ENCODE data around the gene CDK11B.

CDK11B gene

DNA sequence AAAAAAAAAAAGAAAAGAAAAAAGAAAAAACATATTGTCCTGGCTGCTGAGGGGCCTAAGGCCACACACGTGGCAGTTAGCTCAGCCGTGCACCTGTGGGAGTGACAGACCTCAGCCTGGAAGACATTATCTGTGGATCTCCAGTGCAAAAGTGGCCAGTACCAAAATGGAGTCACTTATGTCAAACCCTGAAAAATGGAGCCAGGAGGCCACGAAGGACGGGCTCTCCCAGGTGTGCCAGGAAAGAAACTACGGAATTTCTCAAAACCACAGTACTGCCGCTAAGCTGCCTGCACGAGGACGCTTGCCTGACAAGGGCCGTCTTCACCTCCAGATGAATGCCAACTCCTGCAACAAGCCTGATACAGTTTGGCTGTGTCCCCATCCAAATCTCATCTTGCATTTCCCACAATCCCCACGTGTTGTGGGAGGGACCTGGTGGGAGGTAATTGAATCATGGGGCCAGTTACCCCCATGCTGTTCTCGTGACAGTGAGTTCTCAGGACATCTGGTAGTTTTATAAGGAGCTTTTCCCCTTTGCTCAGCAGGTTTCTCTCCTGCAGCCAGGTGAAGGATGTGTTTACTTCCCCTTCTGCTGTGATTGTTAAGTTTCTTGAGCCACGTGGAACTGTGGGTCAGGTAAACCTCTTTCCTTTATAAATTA, 48.9 kb downstream of the CDK11B start:
- Histone ChIP-seq H3K36me3 (ENCODE audit: control insufficient read depth, insufficient read depth, low read length) (peaks cover 2% of the 10 kb centered on the region), H3K9me3 (ENCODE audit: control insufficient read depth, low read length) (no peaks in the 10 kb centered on the region), H3K27ac (ENCODE audit: low read depth, low read length, severe bottlenecking) (no peak overlapping the region), H3K4me1 (ENCODE audit: control insufficient read depth, insufficient read depth, low read length, poor library complexity, severe bottlenecking) (peaks cover 13% of the 10 kb centered on the region), H3K4me3 (ENCODE audit: extremely low read depth, insufficient read depth, low read length, poor library complexity, severe bottlenecking) (no peak overlapping the region)
- 79 to 80% methylated on average over 10 to 11 of the region's 12 CpGs for WGBS, 2 experiments (ENCODE audit: insufficient coverage in 2 of 2)

DNA sequence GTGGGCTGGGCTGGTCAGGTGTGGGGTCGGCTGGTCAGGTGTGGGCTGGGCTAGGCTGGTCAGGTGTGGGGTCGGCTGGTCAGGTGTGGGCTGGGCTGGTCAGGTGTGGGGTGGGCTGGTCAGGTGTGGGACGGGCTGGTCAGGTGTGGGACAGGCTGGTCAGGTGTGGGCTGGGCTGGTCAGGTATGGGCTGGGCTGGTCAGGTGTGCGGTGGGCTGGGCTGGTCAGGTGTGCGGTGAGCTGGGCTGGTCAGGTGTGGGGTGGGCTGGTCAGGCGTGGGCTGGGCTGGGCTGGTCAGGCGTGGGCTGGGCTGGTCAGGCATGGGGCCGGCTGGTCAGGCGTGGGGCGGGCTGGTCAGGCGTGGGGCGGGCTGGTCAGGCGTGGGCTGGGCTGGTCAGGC, 52.6 kb downstream of the CDK11B start:
- H3K36me3 ChIP-seq (ENCODE audit: control insufficient read depth, insufficient read depth, low read length): no peaks in the 10 kb centered on the region
- no peak overlapping the region for H3K4me3 ChIP-seq (ENCODE audit: extremely low read depth, insufficient read depth, low read length, poor library complexity, severe bottlenecking)
- WGBS, 2 experiments (ENCODE audit: insufficient coverage in 2 of 2): 97 to 100% methylated on average over 6 to 9 of the region's 13 CpGs
- no peak overlapping the region for H3K27ac ChIP-seq (ENCODE audit: low read depth, low read length, severe bottlenecking)
- no peaks in the 10 kb centered on the region for H3K9me3 ChIP-seq (ENCODE audit: control insufficient read depth, low read length)
- peaks cover 4% of the 10 kb centered on the region for H3K4me1 ChIP-seq (ENCODE audit: control insufficient read depth, insufficient read depth, low read length, poor library complexity, severe bottlenecking)

DNA sequence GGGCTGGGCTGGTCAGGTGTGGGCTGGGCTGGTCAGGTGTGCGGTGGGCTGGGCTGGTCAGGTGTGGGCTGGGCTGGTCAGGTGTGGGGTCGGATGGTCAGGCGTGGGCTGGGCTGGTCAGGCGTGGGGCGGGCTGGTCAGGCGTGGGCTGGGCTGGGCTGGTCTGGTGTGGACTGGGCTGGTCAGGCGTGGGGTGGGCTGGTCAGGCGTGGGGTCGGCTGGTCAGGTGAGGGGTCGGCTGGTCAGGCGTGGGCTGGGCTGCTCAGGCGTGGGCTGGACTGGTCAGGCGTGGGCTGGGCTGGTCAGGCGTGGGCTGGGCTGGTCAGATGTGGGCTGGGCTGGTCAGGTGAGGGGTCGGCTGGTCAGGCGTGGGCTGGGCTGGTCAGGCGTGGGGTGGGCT, 53.1 kb downstream of the CDK11B start:
- H3K4me1 ChIP-seq (ENCODE audit: control insufficient read depth, insufficient read depth, low read length, poor library complexity, severe bottlenecking): peaks cover 4% of the 10 kb centered on the region
- H3K36me3 ChIP-seq (ENCODE audit: control insufficient read depth, insufficient read depth, low read length): no peaks in the 10 kb centered on the region
- no peak overlapping the region for H3K27ac ChIP-seq (ENCODE audit: low read depth, low read length, severe bottlenecking)
- H3K4me3 ChIP-seq (ENCODE audit: extremely low read depth, insufficient read depth, low read length, poor library complexity, severe bottlenecking): no peak overlapping the region
- WGBS, 2 experiments (ENCODE audit: insufficient coverage in 2 of 2): 87 to 95% methylated on average over 6 to 16 of the region's 17 CpGs
- H3K9me3 ChIP-seq (ENCODE audit: control insufficient read depth, low read length): no peaks in the 10 kb centered on the region

DNA sequence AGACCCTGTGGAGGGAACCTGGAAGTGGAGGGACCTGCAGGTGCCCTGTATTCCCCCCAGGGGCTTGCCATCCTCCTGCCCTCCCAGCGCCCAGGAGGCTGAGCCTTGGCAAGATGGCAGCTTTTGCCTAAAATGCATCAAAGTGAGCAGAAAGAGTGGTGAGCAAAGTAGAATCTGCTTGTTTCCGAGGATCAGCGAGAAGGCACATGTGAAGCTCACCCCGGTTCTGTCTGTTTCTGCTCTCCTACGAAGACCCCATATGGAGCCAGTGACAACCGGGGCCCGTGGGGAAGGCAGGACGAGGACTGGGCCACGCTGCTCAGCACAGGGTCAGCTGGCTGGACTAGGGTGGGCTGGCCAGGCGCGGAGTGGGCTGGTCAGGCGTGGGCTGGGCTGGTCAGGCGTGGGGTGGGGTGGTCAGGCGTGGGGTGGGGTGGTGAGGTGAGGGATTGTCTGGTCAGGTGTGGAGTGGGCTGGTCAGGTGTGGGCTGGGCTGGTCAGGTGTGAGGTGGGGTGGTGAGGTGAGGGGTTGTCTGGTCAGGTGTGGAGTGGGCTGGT, 53.7 kb downstream of the CDK11B start:
- 86 to 91% methylated on average over 8 to 14 of the region's 14 CpGs for WGBS, 2 experiments (ENCODE audit: insufficient coverage in 2 of 2)
- H3K36me3 ChIP-seq (ENCODE audit: control insufficient read depth, insufficient read depth, low read length): no peaks in the 10 kb centered on the region
- H3K27ac ChIP-seq (ENCODE audit: low read depth, low read length, severe bottlenecking): no peak overlapping the region
- no peaks in the 10 kb centered on the region for H3K9me3 ChIP-seq (ENCODE audit: control insufficient read depth, low read length)
- no peak overlapping the region for H3K4me3 ChIP-seq (ENCODE audit: extremely low read depth, insufficient read depth, low read length, poor library complexity, severe bottlenecking)
- H3K4me1 ChIP-seq (ENCODE audit: control insufficient read depth, insufficient read depth, low read length, poor library complexity, severe bottlenecking): no peaks in the 10 kb centered on the region

DNA sequence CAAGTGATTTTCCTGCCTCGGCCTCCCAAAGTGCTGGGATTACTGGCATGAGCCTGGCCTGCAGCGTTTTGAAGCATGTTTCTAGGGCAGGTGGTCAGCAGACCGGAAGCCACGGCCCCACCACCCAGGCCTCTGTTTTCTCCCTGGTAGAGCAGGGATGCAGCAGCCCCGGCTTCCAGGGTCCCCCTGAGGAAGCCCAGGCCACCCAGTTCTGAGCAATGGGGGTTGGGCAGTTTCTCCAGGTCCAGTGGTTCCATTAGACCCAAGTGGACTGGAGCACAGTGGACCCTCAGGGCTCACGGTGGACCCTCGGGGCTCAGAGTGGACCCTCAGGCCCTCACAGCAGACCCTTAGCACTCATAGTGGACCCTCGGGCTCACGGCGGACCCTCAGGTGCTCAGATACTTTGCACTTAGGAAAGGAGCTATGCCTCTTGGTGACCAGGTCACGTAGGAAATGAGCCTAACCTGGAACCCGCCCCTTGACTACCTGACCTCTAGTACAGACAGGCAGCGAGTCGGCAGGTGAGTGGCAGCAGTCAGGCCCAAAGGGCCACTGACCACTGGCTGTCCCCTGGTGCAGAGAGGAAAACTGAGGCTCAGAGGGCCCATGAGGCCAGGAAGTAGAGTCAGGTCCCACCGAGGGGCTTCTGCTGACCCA, 54.3 kb downstream of the CDK11B start:
- Histone ChIP-seq H3K36me3 (ENCODE audit: control insufficient read depth, insufficient read depth, low read length) (no peaks in the 10 kb centered on the region), H3K9me3 (ENCODE audit: control insufficient read depth, low read length) (no peaks in the 10 kb centered on the region), H3K27ac (ENCODE audit: low read depth, low read length, severe bottlenecking) (no peak overlapping the region), H3K4me3 (ENCODE audit: extremely low read depth, insufficient read depth, low read length, poor library complexity, severe bottlenecking) (no peak overlapping the region), H3K4me1 (ENCODE audit: control insufficient read depth, insufficient read depth, low read length, poor library complexity, severe bottlenecking) (no peaks in the 10 kb centered on the region)
- WGBS, 2 experiments (ENCODE audit: insufficient coverage in 2 of 2): 78 to 87% methylated on average over 14 to 15 of the region's 15 CpGs

DNA sequence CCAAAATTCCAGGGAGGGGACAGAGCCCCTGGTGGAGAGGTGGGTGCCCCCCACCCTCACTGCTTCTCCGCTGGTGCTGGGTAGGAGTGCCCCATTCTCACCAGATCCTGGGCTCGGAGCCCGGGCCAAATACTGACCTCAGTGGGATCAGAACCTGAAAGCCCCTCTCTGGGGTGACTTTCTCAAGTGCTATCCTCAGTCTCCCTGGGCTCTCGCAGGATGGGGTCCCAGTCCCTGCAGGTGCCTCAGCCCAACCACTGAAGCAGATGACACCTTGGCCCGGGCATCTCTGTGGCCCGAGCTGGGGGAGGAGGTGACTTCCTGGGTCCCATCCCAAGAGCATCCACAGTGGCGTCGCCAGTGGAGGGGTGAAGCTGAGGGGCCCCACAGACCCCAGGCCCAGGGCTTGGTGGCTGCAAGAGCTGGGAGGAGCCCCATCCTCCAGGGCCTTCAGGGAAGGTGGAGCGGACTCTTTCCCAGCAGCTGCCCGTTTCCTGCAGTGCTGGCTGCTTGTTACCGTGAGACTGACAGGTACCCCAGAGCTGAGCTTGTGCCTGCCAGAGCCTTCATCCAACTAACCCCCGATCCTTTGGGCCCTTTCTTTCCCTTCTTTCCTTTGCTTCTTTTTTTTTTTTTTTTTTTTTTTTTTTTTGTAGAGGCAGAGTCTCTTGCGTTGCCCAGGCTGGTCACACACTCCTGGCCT, 55.0 kb downstream of the CDK11B start:
- no peaks in the 10 kb centered on the region for H3K4me1 ChIP-seq (ENCODE audit: control insufficient read depth, insufficient read depth, low read length, poor library complexity, severe bottlenecking)
- no peak overlapping the region for H3K27ac ChIP-seq (ENCODE audit: low read depth, low read length, severe bottlenecking)
- H3K36me3 ChIP-seq (ENCODE audit: control insufficient read depth, insufficient read depth, low read length): no peaks in the 10 kb centered on the region
- no peak overlapping the region for H3K4me3 ChIP-seq (ENCODE audit: extremely low read depth, insufficient read depth, low read length, poor library complexity, severe bottlenecking)
- H3K9me3 ChIP-seq (ENCODE audit: control insufficient read depth, low read length): no peaks in the 10 kb centered on the region
- WGBS, 2 experiments (ENCODE audit: insufficient coverage in 2 of 2): 77 to 81% methylated on average over 7 to 11 of the region's 13 CpGs

DNA sequence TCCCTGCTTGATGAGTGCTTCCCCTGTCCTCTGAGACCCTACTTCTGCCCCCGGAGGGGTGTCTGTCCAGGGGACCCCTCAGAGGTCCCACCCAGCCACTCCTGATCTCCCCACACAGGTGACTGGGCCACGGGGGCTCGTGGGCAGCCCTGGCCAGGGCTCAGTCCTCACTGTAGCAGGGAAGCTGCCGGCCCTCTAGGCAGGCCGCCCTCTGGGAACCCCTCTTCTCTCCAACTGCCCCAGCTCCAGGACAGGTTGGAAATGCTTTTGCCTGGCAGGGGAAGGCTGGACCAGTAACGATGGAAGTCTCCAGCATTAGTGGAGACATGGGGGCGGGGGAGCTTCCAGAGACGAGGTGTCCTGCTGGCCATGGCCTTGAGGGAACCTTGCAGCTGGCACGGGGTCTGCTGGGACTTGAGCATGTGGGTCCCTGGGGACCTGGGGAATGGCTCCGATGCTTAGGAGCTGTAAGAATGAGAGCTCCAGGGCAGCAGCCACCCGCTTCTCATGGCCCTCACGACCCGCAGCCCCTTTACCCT, 55.8 kb downstream of the CDK11B start:
- Histone ChIP-seq H3K27ac (ENCODE audit: low read depth, low read length, severe bottlenecking) (no peak overlapping the region), H3K36me3 (ENCODE audit: control insufficient read depth, insufficient read depth, low read length) (no peaks in the 10 kb centered on the region), H3K4me1 (ENCODE audit: control insufficient read depth, insufficient read depth, low read length, poor library complexity, severe bottlenecking) (no peaks in the 10 kb centered on the region), H3K4me3 (ENCODE audit: extremely low read depth, insufficient read depth, low read length, poor library complexity, severe bottlenecking) (no peak overlapping the region), H3K9me3 (ENCODE audit: control insufficient read depth, low read length) (no peaks in the 10 kb centered on the region)
- WGBS, 2 experiments (ENCODE audit: insufficient coverage in 2 of 2): 66 to 77% methylated on average over 9 to 10 of the region's 13 CpGs

DNA sequence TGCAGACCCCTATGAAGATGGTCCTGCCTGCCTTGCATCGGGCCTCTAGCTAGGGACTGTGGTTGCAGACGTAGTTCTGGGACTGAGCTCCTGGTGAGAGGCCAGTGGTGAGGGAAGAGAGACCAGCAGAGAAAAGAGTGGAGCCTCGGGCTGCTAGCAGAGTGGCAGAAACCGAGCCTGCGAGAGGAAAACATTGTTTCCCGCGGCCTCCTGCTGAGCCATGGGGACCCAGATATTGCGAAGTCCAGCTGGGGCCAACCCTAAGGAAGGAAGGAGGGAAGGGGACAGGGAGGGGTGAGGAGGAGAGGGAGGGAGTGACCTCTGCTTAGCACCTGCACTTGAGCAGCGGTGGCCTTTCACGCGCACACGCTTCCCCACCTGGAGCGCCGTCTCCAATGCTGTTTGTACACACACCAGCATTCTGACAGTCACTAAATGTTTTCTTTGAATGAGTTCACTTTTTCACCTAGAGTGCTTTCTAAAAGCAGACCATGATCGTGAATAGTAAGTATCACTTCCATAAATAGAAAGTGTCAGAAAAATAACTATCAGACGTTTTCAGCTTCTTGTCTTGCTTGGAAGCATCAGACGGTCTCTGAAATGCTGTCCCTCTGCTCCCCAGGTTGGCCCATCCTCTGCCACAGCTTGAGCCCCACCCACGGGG, 56.4 kb downstream of the CDK11B start:
- H3K4me1 ChIP-seq (ENCODE audit: control insufficient read depth, insufficient read depth, low read length, poor library complexity, severe bottlenecking): peaks cover 3% of the 10 kb centered on the region
- H3K9me3 ChIP-seq (ENCODE audit: control insufficient read depth, low read length): no peaks in the 10 kb centered on the region
- no peak overlapping the region for H3K4me3 ChIP-seq (ENCODE audit: extremely low read depth, insufficient read depth, low read length, poor library complexity, severe bottlenecking)
- WGBS, 2 experiments (ENCODE audit: insufficient coverage in 2 of 2): 65 to 74% methylated on average over 15 to 16 of the region's 18 CpGs
- H3K36me3 ChIP-seq (ENCODE audit: control insufficient read depth, insufficient read depth, low read length): no peaks in the 10 kb centered on the region
- H3K27ac ChIP-seq (ENCODE audit: low read depth, low read length, severe bottlenecking): no peak overlapping the region

DNA sequence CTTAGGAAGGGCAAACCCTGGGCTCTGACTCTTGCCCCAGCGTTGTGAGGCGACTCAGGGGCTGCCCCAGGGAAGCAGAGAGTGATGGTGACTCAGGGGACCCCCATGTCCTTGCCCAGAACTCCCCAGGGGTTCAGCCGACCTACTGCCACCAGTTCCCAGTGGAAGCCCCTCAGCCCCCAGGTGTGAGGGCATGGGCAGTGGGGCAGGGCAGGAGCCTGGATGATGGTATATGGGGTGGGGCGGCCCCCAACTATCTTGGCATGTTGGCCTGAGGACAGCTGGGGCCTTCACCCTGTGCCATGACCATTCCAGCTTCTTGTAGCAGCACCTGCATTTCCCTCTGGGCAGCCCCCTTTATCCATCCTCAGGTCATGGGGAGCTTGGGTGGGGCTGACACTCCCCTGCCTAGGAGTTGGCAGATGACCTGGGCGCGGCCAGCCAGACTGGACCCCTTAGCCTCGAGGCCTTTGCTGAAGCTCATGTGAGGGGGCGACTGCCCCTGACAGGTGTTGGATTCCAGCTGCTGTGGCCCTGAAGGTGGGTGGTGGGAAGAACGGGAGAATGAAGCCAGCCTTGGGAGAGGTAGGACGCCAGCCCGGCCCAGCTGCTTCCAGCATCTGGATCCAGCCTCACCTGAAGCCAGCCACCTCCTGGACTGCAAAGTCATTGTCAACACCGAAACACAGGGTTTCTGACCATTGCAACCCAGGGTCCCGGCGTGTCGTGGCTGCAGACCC, 57.1 kb downstream of the CDK11B start:
- Histone ChIP-seq H3K4me1 (ENCODE audit: control insufficient read depth, insufficient read depth, low read length, poor library complexity, severe bottlenecking) (peaks cover 3% of the 10 kb centered on the region), H3K9me3 (ENCODE audit: control insufficient read depth, low read length) (no peaks in the 10 kb centered on the region), H3K27ac (ENCODE audit: low read depth, low read length, severe bottlenecking) (no peak overlapping the region), H3K4me3 (ENCODE audit: extremely low read depth, insufficient read depth, low read length, poor library complexity, severe bottlenecking) (no peak overlapping the region), H3K36me3 (ENCODE audit: control insufficient read depth, insufficient read depth, low read length) (no peaks in the 10 kb centered on the region)
- 88% methylated on average over 12 to 13 of the region's 15 CpGs for WGBS, 2 experiments (ENCODE audit: insufficient coverage in 2 of 2)
